ENCODE data around the gene RNASEL. TPM values are rescaled to one million over a fixed set of nuclear protein-coding genes. Genes with fewer than 3 reads are reported as not detected.

Gene RNASEL
- total RNA-seq, 1 donor from 2014 or later = 6.2 TPM

GRCh38 chr1:182556279-182556678 is 32.8 kb downstream of the RNASEL start:
- no peaks in the 10 kb centered on the region for H3K9me3 ChIP-seq (ENCODE audit: low read depth)

GRCh38 chr1:182555493-182555892 is 33.6 kb downstream of the RNASEL start:
- H3K9ac ChIP-seq = no peak overlapping the region
- no peaks in the 10 kb centered on the region for H3K79me2 ChIP-seq (ENCODE audit: low read depth)
- H3F3A ChIP-seq (ENCODE audit: low read depth) = no peaks in the 10 kb centered on the region
- H3K36me3 Mint-ChIP-seq = no peaks in the 10 kb centered on the region
- H3K27ac Mint-ChIP-seq = no peak overlapping the region
- H3K27me3 Mint-ChIP-seq (ENCODE audit: insufficient read depth, low read depth) = peaks cover 5% of the 10 kb centered on the region
- peaks cover 10% of the 10 kb centered on the region for H3K9me3 Mint-ChIP-seq
- no peaks in the 10 kb centered on the region for H3K4me1 Mint-ChIP-seq
- no peaks in the 10 kb centered on the region for H3K4me1 ChIP-seq
- H3K4me3 ChIP-seq = no peak overlapping the region
- no peaks in the 10 kb centered on the region for H3K27me3 ChIP-seq
- no peaks in the 10 kb centered on the region for H3K9me3 ChIP-seq (ENCODE audit: low read depth)
- DNase-seq (ENCODE audit: low spot score) = no peak
- no peaks in the 10 kb centered on the region for H4K20me1 ChIP-seq (ENCODE audit: low read depth)
- H3K27ac ChIP-seq = no peak overlapping the region
- no peaks in the 10 kb centered on the region for H3K36me3 ChIP-seq
- H2AFZ ChIP-seq (replicated peaks) = no peak overlapping the region
- no peak overlapping the region for H3K4me2 ChIP-seq
- TF ChIP-seq EZH2 (IDR thresholded peaks at IDR 0.05) = no peak
- no peak for TF ChIP-seq EZH2phosphoT487 (IDR thresholded peaks at IDR 0.05)
- TF ChIP-seq CTCF (IDR thresholded peaks at IDR 0.05) = no peak
- no peak overlapping the region for H3K4me3 Mint-ChIP-seq

More at GRCh38 chr1:182556279-182556678, 32.8 kb downstream of the RNASEL start:
- Mint-ChIP-seq H3K36me3 (no peaks in the 10 kb centered on the region), H3K27me3 (ENCODE audit: insufficient read depth, low read depth) (peaks cover 5% of the 10 kb centered on the region), H3K9me3 (peaks cover 10% of the 10 kb centered on the region), H3K4me3 (no peak overlapping the region), H3K4me1 (no peaks in the 10 kb centered on the region), H3K27ac (no peak overlapping the region)
- Histone ChIP-seq H3K4me3 (no peak overlapping the region), H3K36me3 (no peaks in the 10 kb centered on the region), H3F3A (ENCODE audit: low read depth) (no peaks in the 10 kb centered on the region), H3K27ac (no peak overlapping the region), H2AFZ (replicated peaks) (no peak overlapping the region), H3K79me2 (ENCODE audit: low read depth) (no peaks in the 10 kb centered on the region), H4K20me1 (ENCODE audit: low read depth) (no peaks in the 10 kb centered on the region), H3K9ac (no peak overlapping the region), H3K4me2 (no peak overlapping the region), H3K4me1 (no peaks in the 10 kb centered on the region), H3K27me3 (no peaks in the 10 kb centered on the region)
- TF ChIP-seq CTCF (IDR thresholded peaks at IDR 0.05) = no peak
- no peak for TF ChIP-seq EZH2 (IDR thresholded peaks at IDR 0.05)
- no peak for TF ChIP-seq EZH2phosphoT487 (IDR thresholded peaks at IDR 0.05)
- no peak for DNase-seq (ENCODE audit: low spot score)

- Mint-ChIP-seq H3K27ac (no peak overlapping the region), H3K4me1 (no peaks in the 10 kb centered on the region), H3K4me3 (no peak overlapping the region)
Observed at GRCh38 chr1:182552527-182552926, 36.5 kb downstream of the RNASEL start.

More at GRCh38 chr1:182552527-182552926, 36.5 kb downstream of the RNASEL start:
- Histone ChIP-seq H3K4me1 (no peaks in the 10 kb centered on the region), H2AFZ (replicated peaks) (no peak overlapping the region), H3K9ac (no peak overlapping the region), H3K4me2 (no peak overlapping the region), H3K27ac (no peak overlapping the region), H4K20me1 (ENCODE audit: low read depth) (no peaks in the 10 kb centered on the region), H3K79me2 (ENCODE audit: low read depth) (no peaks in the 10 kb centered on the region), H3K9me3 (ENCODE audit: low read depth) (no peaks in the 10 kb centered on the region), H3K36me3 (no peaks in the 10 kb centered on the region), H3K27me3 (no peaks in the 10 kb centered on the region), H3F3A (ENCODE audit: low read depth) (no peaks in the 10 kb centered on the region), H3K4me3 (no peak overlapping the region)
- no peak for TF ChIP-seq EZH2 (IDR thresholded peaks at IDR 0.05)
- TF ChIP-seq CTCF (IDR thresholded peaks at IDR 0.05) = no peak
- no peak for TF ChIP-seq EZH2phosphoT487 (IDR thresholded peaks at IDR 0.05)
- Mint-ChIP-seq H3K9me3 (peaks cover 10% of the 10 kb centered on the region), H3K27me3 (ENCODE audit: insufficient read depth, low read depth) (peaks cover 5% of the 10 kb centered on the region), H3K36me3 (no peaks in the 10 kb centered on the region)
- DNase-seq (ENCODE audit: low spot score) = no peak

All from neural progenitor cell (in vitro differentiated cells).